Thymus (tissue), 11 donors: ENCODE results near the gene TLX2. TPM values are rescaled to one million over a fixed set of nuclear protein-coding genes. Genes with fewer than 3 reads are reported as not detected.
"Not testable (repeated sequence)": the region's sequence is repeated elsewhere in the genome, so short reads cannot be mapped to it uniquely, and the experiment has no call there.

Experiments
- DNase-seq, 9 donors: peaks; one replicate each; pipeline ENCODE4 v3.0.0-alpha.2; 2013; ENCODE audit warnings: low spot score in 9 of 9, low read depth in 6 of 9, missing footprints in 1 of 9
- H3K27ac ChIP-seq, 2 donors: one replicate each; pipeline ENCODE4 v1.5.1; 2013; ENCODE audit warnings: control low read depth in 1 of 2, low read depth in 1 of 2, low read length in 1 of 2, mild to moderate bottlenecking in 1 of 2, moderate library complexity in 1 of 2
- H3K27me3 ChIP-seq, 2 donors: one replicate each; pipeline ENCODE4 v1.5.1; 2013; ENCODE audit warnings: low read length in 1 of 2; ENCODE audit not compliant: control insufficient read depth in 2 of 2, insufficient read depth in 1 of 2
- H3K36me3 ChIP-seq, 2 donors: one replicate each; pipeline ENCODE4 v1.5.1; 2013; ENCODE audit warnings: low read length in 1 of 2, mild to moderate bottlenecking in 1 of 2, moderate library complexity in 1 of 2; ENCODE audit not compliant: control insufficient read depth in 2 of 2, insufficient read depth in 2 of 2
- H3K4me1 ChIP-seq, 2 donors: one replicate each; pipeline ENCODE4 v1.5.1; 2013; ENCODE audit warnings: low read length in 2 of 2; ENCODE audit not compliant: control insufficient read depth in 2 of 2, insufficient read depth in 2 of 2
- H3K4me3 ChIP-seq, 2 donors: one replicate each; pipeline ENCODE4 v1.5.1; 2013; ENCODE audit warnings: low read length in 2 of 2, control low read depth in 1 of 2, mild to moderate bottlenecking in 1 of 2
- H3K9me3 ChIP-seq, 2 donors: one replicate each; pipeline ENCODE4 v1.5.1; 2013; ENCODE audit warnings: low read length in 1 of 2, mild to moderate bottlenecking in 1 of 2; ENCODE audit not compliant: control insufficient read depth in 2 of 2, insufficient read depth in 1 of 2
- WGBS: extraction: QIAGEN DNeasy Blood & Tissue Kit; methylation state at CpG from one replicate; pipeline ENCODE4 v1.1.7; 2013; 5-methylcytosine and 5-hydroxymethylcytosine counted together
- polyA plus RNA-seq: library from polyadenylated mRNA; stranded (reverse); fragments of 200-250 nt; gene quantifications from one replicate; pipeline ENCODE4 v1.2.3, GENCODE V29; 2013
- total RNA-seq: library from RNA; stranded (reverse); fragments of 120-200 nt; gene quantifications from one replicate; pipeline ENCODE4 v1.2.4, GENCODE V29; 2013
- donor health status: healthy.

The TLX2 gene
- total and polyA plus RNA-seq, 2 donors: 0.11 to 0.19 TPM

DNA sequence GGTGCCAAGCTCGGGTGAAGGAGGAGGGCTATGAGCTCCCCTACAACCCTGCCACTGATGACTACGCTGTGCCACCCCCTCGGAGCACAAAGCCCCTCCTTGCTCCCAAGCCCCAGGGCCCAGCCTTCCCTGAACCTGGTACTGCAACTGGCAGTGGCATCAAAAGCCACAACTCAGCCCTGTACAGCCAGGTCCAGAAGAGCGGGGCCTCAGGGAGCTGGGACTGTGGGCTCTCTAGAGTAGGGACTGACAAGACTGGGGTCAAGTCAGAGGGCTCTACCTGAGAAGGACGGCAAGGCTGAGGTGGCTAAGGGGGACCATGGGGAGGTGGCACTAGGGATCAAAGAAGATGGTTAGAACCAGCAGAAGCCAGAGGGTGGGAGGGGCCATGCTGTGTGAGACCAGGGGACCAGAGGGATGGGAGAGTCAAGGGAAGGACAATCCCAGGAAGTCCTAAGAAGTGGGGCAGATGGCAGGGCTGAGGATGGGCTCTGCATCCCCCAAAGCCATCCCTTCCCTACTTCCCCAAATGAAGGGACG, 42.7 kb downstream of the TLX2 start:
- Histone ChIP-seq H3K27me3 (peaks cover 11 to 54% of the 10 kb centered on the region in 2 donors), H3K9me3 (no peaks in the 10 kb centered on the region), H3K4me3 (no peak overlapping the region), H3K4me1 (peaks cover 7 to 28% of the 10 kb centered on the region in 2 donors), H3K36me3 (peaks cover 2 to 3% of the 10 kb centered on the region in 2 donors), H3K27ac (no peak overlapping the region)
- WGBS: 94% methylated on average over 6 of the region's 6 CpGs
- DNase-seq: no peak

DNA sequence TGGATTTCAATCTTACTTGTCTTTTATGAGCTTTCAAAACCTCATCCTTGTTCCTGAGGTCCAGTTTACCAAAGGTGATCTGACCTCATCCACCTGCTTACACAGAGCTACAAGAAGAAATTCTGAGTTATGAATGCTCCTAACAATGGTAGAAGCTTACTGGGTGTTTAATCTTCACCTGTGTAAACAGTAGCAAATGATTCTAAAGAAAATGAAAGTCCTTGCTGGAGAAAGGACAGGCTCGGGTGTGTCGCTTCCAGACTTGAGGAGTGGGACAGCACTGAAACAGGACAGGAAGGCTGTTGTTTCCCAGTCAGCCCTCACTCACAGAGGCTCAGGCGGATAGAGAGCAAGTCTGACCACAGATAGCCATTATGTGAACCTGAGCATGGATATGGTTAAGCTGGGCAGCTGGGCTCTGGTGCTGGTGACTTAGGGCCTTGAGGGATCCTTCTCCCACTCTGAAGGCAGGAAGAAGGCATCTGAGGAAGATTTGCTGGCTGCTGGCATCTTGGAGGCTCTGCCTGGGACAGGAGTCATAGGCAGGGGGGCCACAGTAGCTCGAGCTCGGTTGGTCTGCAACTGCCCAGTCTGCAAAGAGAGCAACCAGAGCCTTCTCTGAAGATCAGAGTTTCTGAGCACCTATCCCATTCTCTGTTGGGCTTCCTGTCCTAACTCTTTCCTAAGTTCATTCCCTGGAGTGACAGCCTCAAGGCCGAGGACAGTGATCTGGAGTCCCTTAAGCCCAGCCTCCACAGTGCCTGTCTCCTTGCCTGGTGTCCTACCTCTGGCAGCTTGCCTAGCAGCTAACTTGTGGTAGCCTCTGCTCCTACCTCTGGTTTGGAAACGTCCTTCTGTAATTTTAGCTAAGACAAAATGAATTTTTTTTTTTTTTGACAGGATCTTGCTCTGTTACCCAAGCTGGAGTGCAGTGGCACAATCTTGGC, 44.3 kb downstream of the TLX2 start:
- Histone ChIP-seq H3K27ac (no peak overlapping the region), H3K36me3 (peaks cover 2 to 3% of the 10 kb centered on the region in 2 donors), H3K9me3 (no peaks in the 10 kb centered on the region), H3K4me3 (no peak overlapping the region), H3K27me3 (peaks cover 3 to 41% of the 10 kb centered on the region in 2 donors), H3K4me1 (peaks cover 7 to 19% of the 10 kb centered on the region in 2 donors)
- no peak for DNase-seq
- WGBS: 93% methylated on average over 7 of the region's 7 CpGs

DNA sequence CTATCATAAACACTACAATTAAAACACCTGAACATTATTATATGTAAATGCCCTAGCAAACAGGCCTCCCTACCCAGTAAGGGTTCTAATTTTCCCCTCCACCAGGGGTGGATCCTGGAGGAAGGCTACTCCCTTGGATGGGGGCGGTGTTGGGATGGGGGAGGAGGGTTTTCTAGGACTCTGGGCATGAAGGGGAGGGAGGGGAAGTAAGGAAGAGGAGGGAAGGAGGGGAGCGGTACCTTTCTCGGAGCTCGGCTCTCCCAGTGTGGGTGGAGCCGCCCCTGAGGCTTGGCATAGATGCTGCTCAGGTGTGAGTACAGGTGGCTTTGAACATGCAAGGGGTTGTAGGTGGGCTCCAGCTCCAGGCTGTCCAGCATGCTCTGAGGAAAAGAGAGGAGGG, 45.7 kb downstream of the TLX2 start:
- H3K4me3 ChIP-seq: no peak overlapping the region
- H3K9me3 ChIP-seq: no peaks in the 10 kb centered on the region
- H3K36me3 ChIP-seq: peaks cover 2 to 3% of the 10 kb centered on the region in 2 donors
- no peak for DNase-seq
- no peak overlapping the region for H3K27ac ChIP-seq
- 97% methylated on average over 5 of the region's 5 CpGs for WGBS
- peaks cover 0 to 29% of the 10 kb centered on the region in 2 donors for H3K27me3 ChIP-seq
- H3K4me1 ChIP-seq: peaks cover 4 to 13% of the 10 kb centered on the region in 2 donors

DNA sequence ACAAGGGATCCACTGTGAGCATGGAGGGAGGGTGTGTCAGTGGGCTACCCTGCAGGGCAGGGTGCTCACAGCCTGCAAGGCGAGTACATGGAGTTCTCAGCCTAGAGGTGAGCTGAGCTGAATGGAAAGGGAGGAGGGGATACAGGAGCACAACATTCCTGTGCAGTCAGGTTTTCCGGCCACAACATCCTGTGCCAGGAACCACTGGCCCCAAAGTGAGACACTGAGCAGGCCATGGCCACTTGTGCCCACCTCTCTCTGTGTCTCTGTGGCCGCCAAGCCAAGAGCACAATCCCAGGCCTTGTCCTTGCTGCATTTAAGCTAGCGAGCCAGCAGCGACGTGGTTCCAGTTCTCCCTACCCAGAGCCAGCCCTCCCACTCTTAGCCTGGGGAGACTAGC, 46.3 kb downstream of the TLX2 start:
- Histone ChIP-seq H3K36me3 (peaks cover 2 to 3% of the 10 kb centered on the region in 2 donors), H3K4me3 (no peak overlapping the region), H3K27me3 (peaks cover 0 to 22% of the 10 kb centered on the region in 2 donors), H3K27ac (no peak overlapping the region), H3K9me3 (no peaks in the 10 kb centered on the region), H3K4me1 (peaks cover 0 to 6% of the 10 kb centered on the region in 2 donors)
- WGBS: 83% methylated on average over 6 of the region's 6 CpGs
- DNase-seq: no peak

DNA sequence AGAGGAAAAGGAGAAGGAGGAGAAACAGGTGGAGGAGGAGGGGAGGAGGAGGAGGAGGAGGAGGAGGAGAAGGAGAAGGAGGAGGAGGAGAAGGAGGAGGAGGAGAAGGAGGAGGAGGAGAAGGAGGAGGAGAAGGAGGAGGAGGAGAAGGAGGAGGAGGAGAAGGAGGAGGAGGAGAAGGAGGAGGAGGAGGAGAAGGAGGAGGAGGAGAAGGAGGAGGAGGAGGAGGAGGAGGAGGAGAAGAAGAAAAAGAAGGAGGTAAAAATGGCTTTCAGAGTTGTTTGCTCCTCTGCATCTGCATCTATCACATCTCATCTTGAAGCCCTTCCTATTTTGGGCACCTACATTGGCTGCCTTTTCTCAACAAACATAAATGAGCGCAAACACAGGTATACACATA, 46.8 kb downstream of the TLX2 start:
- H3K27ac ChIP-seq, H3K4me1 ChIP-seq, H3K4me3 ChIP-seq, DNase-seq, H3K9me3 ChIP-seq, H3K36me3 ChIP-seq: not testable (repeated sequence)
- WGBS: 100% methylated on average over 1 of the region's 1 CpG
- peaks cover 0 to 18% of the 10 kb centered on the region in 2 donors for H3K27me3 ChIP-seq

DNA sequence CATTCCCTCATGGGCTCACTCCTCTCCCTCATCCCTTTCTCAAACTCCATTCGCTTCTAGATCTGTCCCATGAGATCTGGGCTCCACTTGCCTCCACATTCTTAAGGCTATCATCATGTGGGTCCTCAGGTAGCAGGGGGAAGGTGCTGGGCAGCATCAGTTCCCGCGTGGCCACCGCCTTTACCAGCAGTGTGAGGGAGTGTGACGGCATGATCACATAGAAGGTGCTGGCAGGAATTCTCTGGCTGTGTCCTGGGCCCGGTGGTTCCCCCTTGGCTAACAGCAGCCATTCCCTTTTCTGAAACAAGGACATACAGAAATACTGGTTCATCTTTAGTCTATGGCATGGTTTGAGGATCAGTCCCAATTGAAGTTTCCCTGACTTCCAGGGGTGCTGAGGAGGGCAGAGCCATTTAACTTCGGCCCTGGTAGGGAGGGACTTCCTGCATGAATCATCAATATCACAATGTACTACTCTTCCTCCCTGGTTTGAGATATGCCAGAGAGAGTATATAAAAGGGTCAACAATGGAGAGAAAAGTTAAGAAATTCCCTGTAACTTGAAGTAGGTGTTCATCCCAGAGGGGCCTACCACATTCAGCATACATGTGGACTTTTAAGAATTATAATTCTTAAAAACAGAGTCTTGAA, 48.0 kb downstream of the TLX2 start:
- no peaks in the 10 kb centered on the region for H3K4me1 ChIP-seq
- H3K9me3 ChIP-seq: no peaks in the 10 kb centered on the region
- peaks cover 0 to 15% of the 10 kb centered on the region in 2 donors for H3K27me3 ChIP-seq
- H3K36me3 ChIP-seq: no peaks in the 10 kb centered on the region
- DNase-seq: no peak
- no peak overlapping the region for H3K27ac ChIP-seq
- WGBS: 91% methylated on average over 7 of the region's 7 CpGs
- no peak overlapping the region for H3K4me3 ChIP-seq

- no peak for DNase-seq
Observed at GRCh38 chr2:74564222-74564621, 50.0 kb downstream of the TLX2 start.

GRCh38 chr2:74566076-74566753, 52.0 kb downstream of the TLX2 start:
- Histone ChIP-seq H3K27ac (no peak overlapping the region), H3K27me3 (peaks cover 0 to 7% of the 10 kb centered on the region in 2 donors), H3K36me3 (no peaks in the 10 kb centered on the region), H3K4me3 (no peak overlapping the region), H3K4me1 (no peaks in the 10 kb centered on the region), H3K9me3 (no peaks in the 10 kb centered on the region)
- WGBS: 89% methylated on average over 7 of the region's 7 CpGs
- no peak for DNase-seq

More at GRCh38 chr2:74564222-74564621, 50.0 kb downstream of the TLX2 start:
- H3K27me3 ChIP-seq: peaks cover 0 to 15% of the 10 kb centered on the region in 2 donors
- 98% methylated on average over 5 of the region's 5 CpGs for WGBS
- H3K4me3 ChIP-seq: no peak overlapping the region
- H3K27ac ChIP-seq: no peak overlapping the region
- no peaks in the 10 kb centered on the region for H3K4me1 ChIP-seq
- H3K36me3 ChIP-seq: no peaks in the 10 kb centered on the region
- no peaks in the 10 kb centered on the region for H3K9me3 ChIP-seq
